ENCODE results near the gene LSM11.
"Not testable (repeated sequence)": the region's sequence is repeated elsewhere in the genome, so short reads cannot be mapped to it uniquely, and the experiment has no call there.

The LSM11 gene

GRCh38 chr5:157743163-157744050 is at the start of gene LSM11:
Gene LSM11 (plus strand): TSS chr5:157743712. CDS start chr5:157743751, 39 bp downstream.
- no peak for DNase-seq

DNA sequence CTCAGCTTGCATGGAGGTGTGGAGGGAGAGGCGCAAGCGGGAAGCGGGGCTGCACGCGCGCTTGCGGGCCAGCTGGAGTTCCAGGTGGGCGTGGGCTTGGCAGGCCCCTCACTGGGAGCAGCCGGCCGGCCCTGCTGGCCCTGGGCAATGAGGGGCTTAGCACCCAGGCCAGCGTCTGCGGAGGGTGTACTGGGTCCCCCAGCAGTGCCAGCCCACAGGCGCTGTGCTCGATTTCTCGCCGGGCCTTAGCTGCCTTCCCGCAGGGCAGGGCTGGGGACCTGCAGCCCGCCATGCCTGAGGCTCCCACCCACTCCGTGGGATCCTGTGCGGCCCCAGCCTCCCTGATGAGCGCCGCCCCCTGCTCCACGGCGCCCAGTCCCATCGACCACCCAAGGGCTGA is 49.7 kb upstream of the LSM11 start:
- DNase-seq = not testable (repeated sequence)

DNA sequence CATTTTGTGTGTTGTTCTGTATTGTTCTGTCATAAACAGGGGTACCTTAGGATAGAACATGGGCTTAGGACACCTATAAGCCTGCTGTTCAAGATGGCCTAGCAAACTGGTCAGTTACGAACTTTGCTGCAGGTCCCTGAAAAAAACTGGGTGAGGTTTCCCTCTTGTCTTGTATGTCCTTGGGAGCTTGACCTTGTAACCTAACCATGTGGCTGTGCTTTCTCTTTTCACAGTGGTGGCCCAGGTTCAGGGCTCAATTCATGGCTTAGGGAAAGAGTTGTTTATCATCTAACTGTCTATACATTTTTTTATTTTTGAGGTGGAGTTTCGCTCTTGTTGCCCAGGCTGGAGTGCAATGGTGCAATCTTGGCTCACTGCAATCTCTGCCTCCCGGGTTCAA is 47.4 kb upstream of the LSM11 start:
- not testable (repeated sequence) for DNase-seq

DNA sequence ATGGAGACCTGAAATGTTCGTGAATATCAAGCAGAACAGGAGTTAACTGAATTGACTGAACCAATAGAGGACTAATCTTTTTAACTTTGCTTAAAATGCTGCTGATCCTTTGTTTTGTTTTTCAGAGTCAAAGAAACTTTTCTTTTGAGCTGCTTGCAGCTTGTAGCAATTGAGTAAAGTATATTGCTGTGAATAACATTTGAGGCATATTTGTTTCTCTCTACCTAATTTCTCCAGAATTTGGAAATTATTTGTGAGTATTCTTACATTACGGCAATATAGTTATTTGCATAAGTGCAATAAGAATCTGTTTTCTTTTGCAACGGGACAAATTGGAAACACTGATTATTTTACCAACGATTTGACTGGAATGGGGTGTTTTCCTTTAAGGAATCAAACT is 44.8 kb upstream of the LSM11 start:
- DNase-seq = not testable (repeated sequence)

DNA sequence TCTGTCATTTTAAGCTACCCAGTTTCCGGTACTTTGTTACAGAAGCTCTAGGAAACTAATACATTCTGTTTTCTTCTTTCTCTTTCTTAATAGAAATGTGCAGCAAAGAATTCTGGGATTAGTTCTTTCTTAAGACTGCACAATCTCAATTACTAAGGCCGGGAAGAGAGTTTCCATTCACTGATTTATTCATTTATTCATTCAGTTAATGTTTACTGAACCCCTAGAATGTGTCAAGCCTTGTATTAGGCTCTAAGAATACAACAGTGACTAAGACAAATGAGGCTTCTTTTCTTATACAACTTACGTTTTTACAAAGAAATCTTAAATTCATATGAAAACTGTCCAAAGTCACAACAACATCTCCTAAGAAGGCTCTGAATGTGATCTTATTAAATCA is 39.8 kb upstream of the LSM11 start:
- no peak for DNase-seq

DNA sequence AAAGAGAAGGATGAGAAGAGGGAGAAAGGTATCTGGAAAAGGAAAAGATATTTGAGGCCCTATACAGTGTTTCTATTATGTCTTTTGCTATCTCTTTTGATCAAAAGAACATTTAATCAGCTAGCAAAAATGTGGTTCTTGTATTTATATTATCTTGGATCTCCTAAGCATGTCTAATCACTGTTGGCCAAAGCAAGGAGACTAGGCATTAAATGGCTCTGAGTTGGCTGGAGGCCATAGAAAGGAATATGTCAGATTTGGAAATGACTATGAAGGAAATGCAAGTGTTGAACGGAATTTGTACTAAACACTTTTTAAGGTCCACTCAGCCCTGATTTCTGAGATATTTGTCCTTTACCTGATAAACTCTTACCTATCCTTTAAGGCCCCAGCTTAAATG is 34.6 kb upstream of the LSM11 start:
- DNase-seq = no peak

GRCh38 chr5:157709346-157709745 is 34.2 kb upstream of the LSM11 start:
- no peak for DNase-seq

DNA sequence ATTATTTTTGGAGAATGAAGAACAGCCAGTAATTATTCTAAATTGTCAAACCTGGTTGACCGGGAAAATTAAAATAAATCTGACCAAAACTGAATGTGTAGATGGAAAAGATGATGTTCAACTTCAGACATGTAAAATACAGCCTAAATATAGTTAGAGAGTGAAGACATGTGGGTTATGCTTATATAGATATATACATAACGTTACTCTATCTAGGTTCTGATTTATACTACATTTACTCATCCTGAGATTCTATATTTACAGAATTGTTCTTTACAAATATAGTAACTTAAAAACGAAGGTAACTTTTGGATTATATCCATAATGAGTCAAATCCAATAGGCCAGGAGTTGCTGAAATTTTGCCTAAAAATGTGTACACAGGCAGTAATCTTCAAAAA is 33.1 kb upstream of the LSM11 start:
- DNase-seq = no peak

DNA sequence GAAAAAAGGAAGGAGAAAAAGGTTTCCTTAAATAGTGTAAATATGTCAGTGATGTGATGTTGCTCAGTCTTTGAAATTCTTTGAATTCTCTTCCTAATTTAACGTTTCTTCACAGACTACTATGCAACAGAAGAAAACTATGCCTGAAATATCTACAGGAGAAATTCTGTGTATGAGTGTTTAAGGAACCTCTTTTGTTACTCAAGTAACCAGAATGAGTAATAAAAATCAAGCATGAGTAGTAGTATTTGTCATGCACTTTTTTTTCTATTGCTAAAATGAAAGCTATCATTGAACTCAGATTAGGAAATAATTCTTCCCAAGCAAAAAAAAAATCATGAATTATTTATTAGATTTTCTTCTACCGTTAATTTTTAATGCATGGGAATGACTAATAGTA is 32.6 kb upstream of the LSM11 start:
- DNase-seq = no peak

GRCh38 chr5:157713830-157714595 is 29.5 kb upstream of the LSM11 start:
- no peak for DNase-seq

GRCh38 chr5:157714596-157714864 is 29.0 kb upstream of the LSM11 start:
- DNase-seq = no peak

- no peak for DNase-seq
Observed at GRCh38 chr5:157718519-157718918, 25.0 kb upstream of the LSM11 start.

GRCh38 chr5:157719245-157719644 is 24.3 kb upstream of the LSM11 start:
- no peak for DNase-seq

DNA sequence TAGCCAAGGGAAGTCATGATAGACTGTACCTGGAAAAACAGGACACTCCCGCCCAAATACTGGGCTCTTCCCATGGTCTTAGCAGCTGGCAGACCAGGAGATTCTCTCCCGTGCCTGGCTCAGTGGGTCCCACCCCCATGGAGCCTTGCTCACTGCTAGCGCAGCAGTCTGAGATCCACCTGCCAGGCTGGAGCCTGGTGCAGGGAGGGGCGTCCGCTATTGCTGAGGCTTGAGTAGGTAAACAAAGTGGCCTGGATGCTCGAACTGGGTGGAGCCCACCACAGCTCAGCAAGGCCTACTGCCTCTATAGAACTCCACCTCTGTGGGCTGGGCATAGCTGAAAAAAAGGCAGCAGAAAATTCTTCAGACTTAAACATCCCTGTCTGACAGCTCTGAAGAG is 22.4 kb upstream of the LSM11 start:
- no peak for DNase-seq

DNA sequence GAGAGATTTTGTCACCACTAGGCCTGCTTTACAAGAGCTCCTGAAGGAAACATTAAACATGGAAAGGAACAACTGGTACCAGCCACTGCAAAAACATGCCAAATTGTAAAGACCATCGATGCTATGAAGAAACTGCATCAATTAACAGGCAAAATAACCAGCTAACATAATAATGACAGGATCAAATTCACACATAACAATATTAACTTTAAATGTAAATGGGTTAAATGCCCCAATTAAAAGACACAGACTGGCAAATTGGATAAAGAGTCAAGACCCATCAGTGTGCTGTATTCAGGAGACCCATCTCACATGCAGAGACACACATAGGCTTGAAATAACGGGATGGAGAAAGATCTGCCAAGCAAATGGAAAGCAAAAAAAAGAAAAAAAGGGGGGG is 20.6 kb upstream of the LSM11 start:
- DNase-seq = not testable (repeated sequence)

GRCh38 chr5:157726607-157727006 is 16.9 kb upstream of the LSM11 start:
- DNase-seq = not testable (repeated sequence)

DNA sequence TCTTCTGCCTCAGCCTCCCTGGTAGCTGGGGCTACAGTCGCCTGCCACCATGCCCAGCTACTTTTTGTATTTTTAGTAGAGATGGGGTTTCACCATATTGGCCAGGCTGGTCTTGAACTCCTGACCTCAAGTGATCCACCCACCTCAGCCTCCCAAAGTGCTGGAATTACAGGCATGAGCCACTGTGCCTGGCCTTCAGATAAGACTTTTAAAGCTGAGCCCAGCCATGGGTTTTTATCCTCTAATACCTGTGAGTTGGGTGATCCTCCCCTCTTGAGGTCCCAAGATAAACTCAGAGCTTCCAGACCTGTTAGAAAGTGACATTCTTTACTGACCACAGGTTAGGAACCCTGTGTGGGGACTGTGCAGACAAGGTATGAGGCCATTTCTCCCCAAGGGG is 15.7 kb upstream of the LSM11 start:
- DNase-seq = not testable (repeated sequence)

GRCh38 chr5:157729858-157730257 is 13.7 kb upstream of the LSM11 start:
- DNase-seq = no peak

- no peak for DNase-seq
Observed at GRCh38 chr5:157730900-157731271, 12.6 kb upstream of the LSM11 start.

DNA sequence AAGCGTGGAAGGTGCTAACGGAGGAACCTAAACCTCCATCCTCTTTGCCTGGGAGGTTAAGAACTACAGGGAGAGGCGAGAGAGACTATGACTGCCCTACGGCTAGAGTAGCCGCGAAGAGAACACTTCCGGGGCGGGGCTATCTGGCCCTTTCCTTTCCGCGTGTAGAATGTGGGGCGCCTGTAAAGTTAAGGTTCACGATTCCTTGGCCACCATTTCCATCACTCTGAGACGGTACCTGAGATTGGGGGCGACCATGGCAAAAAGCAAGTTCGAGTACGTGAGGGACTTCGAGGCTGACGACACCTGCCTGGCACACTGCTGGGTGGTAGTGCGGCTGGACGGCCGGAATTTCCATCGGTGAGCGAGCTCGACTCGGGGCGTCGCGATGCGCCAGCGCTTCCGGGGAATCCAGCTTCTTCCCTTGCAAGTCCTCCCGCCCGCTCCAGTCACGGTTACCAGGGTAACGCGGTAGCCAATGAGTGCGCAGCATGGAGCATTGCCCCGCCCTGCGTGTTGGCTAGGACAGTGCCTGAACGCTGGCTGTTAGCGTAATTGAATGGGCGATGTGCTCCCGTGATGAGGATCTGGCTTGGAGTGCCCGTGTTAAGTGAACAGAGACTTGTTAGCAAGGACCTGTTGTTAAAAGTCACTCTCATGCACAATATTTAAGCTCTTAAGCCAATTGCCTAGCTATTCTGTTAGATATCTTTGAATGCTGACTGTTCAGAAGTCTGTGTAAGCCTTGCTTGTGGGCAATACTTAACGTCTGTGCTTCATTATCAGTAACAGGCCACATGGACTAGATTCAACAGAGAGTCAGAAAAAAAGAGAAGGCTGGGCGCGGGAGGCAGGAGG is 12.0 kb upstream of the LSM11 start, which contains the start of gene THG1L:
Gene THG1L (plus strand): TSS at position 149 of the 858 bp plus-strand sequence. CDS start 21 bp downstream, at position 170.
- DNase-seq = peak; percentile 66

DNA sequence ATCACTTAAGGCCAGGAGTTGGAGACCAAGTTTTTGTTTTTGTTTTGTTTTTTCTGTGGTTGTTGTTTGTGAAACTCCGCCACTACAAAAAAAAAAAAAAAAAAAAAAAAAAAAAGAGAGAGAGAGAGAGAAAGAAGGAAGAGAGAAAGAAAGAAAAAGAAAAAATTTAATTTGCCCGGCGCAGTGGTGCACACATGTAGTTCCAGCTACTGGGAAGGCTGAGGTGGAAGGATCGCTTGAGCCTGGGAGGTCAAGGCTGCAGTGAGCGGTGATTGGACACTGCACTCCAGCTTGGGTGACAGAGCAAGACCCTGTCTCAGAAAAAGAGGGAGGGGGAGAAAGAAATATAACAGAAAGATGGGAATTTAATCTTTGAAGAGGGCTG is 11.4 kb upstream of the LSM11 start:
- no peak for DNase-seq

GRCh38 chr5:157732596-157733262 is 10.8 kb upstream of the LSM11 start:
- no peak for DNase-seq

DNA sequence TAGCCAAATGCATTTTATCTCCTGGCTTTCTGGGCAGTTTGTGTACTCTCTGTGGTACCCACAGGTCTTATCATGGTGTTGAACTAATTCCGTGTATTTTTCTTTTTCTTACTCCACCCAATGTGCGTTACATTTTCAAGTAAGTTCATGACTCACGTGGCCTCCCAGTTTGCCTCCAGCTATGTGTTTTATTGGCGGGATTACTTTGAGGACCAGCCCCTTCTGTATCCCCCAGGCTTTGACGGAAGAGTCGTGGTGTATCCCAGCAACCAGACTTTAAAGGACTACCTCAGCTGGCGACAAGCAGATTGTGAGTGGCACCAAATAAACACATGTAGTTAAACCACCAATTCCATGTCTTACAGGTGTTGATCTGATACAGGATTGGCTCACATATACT is 9.1 kb upstream of the LSM11 start:
- no peak for DNase-seq
